ENCODE measurements around the gene CA11.

CA11 gene

GRCh38 chr19:48595833-48596232 is 50.2 kb downstream of the CA11 start:
- DNase-seq (ENCODE audit: low read depth in 2 of 2) = no peak
- TF ChIP-seq, protein P1, sequence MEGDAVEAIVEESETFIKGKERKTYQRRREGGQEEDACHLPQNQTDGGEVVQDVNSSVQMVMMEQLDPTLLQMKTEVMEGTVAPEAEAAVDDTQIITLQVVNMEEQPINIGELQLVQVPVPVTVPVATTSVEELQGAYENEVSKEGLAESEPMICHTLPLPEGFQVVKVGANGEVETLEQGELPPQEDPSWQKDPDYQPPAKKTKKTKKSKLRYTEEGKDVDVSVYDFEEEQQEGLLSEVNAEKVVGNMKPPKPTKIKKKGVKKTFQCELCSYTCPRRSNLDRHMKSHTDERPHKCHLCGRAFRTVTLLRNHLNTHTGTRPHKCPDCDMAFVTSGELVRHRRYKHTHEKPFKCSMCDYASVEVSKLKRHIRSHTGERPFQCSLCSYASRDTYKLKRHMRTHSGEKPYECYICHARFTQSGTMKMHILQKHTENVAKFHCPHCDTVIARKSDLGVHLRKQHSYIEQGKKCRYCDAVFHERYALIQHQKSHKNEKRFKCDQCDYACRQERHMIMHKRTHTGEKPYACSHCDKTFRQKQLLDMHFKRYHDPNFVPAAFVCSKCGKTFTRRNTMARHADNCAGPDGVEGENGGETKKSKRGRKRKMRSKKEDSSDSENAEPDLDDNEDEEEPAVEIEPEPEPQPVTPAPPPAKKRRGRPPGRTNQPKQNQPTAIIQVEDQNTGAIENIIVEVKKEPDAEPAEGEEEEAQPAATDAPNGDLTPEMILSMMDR (IDR thresholded peaks at IDR 0.05; ENCODE audit: low read depth, low read length) = no peak
- no peak overlapping the region for H3K4me3 ChIP-seq (replicated peaks in 1 of 2; ENCODE audit: low read depth in 2 of 2, low read length in 2 of 2)

DNA sequence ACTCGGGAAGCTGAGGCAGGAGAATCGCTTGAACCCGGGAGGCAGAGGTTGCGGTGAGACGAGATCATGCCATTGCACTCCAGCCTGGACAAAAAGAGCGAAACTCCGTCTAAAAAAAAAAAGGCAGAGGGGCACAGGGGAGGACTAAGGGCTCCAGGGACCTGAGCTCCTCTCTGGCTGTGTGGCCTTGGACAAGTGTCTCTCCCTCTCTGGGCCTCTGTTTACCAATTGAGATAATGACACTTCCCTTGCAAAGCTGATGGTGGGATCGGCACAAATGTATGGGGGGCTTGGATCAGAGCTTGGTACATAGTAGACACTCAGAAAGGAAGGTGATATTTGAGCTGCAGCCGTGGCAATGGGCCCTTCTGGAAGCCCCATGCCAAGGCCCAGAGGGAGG is 50.8 kb downstream of the CA11 start:
- no peak overlapping the region for H3K4me3 ChIP-seq (replicated peaks in 1 of 2; ENCODE audit: low read depth in 2 of 2, low read length in 2 of 2)
- no peak for DNase-seq (ENCODE audit: low read depth in 2 of 2)
- TF ChIP-seq, protein P1 (IDR thresholded peaks at IDR 0.05; ENCODE audit: low read depth, low read length) = no peak

- TF ChIP-seq, protein P1 (IDR thresholded peaks at IDR 0.05; ENCODE audit: low read depth, low read length) = no peak
- DNase-seq (ENCODE audit: low read depth in 2 of 2) = peak; percentile 23 to 34
- H3K4me3 ChIP-seq (replicated peaks in 1 of 2; ENCODE audit: low read depth in 2 of 2, low read length in 2 of 2) = no peak overlapping the region
These were observed 55.0 kb downstream of the CA11 start for GRCh38 chr19:48591021-48591420.

DNA sequence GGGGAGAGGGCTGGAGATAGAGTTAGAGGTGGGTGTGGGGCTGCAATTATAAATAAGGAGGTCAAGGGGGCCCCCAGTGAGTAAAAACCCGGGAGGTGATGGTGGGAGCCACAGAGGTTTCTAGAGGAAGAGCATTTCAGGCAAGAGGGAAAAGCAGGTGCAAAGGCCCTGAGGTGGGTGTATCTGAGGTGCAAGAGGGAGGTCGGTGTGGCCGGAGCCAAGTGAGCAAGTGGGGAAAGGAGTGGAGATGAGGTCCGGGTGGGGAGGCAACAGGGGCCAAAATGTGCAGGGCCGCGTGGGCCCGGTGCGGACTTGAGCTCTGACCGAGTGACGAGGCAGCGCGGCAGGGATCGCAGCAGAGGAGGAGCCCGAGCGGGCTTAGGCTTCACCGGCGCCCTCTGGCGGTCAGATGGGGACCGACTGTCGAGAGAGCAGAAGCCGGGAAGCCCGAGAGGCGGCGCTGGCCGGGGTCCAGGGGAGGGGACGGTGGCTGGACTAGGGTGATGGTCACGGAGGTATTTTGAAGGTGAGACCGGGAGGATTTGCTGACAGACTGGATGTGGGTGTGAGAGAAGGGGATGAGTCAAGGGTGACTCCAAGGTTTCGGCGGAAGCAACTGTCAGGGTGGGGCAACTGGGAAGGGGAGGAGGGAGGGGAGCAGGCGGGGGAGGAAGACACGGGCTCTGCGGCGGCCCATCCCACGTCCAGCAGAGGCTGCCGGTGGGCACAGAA is 57.2 kb downstream of the CA11 start:
- H3K4me3 ChIP-seq (replicated peaks in 1 of 2; ENCODE audit: low read depth in 2 of 2, low read length in 2 of 2) = peak overlapping the region; percentile 31 to 44
- TF ChIP-seq, protein P1 (IDR thresholded peaks at IDR 0.05; ENCODE audit: low read depth, low read length) = peak; percentile 97
- peak; percentile 88 for DNase-seq (ENCODE audit: low read depth in 2 of 2)
